ENCODE measurements around the gene CTNNA2. TPM values are rescaled to one million over a fixed set of nuclear protein-coding genes. Genes with fewer than 3 reads are reported as not detected.

The CTNNA2 gene
- total RNA-seq, 6 donors from 2014 or later = not detected

DNA sequence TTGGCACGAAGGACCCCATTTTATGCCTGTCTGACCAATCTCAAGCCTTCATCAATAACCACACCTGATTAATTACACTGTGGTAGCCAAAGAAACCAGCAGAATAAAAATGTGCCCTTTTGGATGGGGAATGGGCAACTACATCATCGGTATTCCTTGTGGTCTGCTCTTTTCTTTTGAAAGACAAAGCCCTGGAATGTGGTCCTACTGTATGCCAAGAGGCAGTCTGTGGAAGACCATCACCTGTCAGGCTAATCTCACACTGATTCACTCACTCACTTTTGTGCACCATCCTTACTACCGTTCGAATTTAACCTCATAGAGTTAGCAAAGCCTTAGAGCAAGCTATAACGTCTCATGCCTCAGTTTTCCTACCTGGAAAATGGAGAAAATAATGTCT lies 1066.9 kb downstream of the CTNNA2 start:
- no peak for DNase-seq
- H3K27ac ChIP-seq = no peak overlapping the region
- H3K9me3 ChIP-seq = no peaks in the 10 kb centered on the region
- WGBS, 2 donors = 76 to 82% methylated on average over 5 of the region's 5 CpGs
- H3K4me3 ChIP-seq = no peak overlapping the region
- no peak for TF ChIP-seq EP300 (IDR thresholded peaks at IDR 0.05)
- no peak for TF ChIP-seq POLR2A (IDR thresholded peaks at IDR 0.05)
- TF ChIP-seq POLR2AphosphoS5 (IDR thresholded peaks at IDR 0.05) = no peak
- TF ChIP-seq CTCF (IDR thresholded peaks at IDR 0.05) = no peak
- H3K4me1 ChIP-seq = no peaks in the 10 kb centered on the region
- ATAC-seq (ENCODE audit: low FRiP score in 2 of 2) = no peak
- H3K27me3 ChIP-seq = no peaks in the 10 kb centered on the region
- H3K36me3 ChIP-seq = no peaks in the 10 kb centered on the region

DNA sequence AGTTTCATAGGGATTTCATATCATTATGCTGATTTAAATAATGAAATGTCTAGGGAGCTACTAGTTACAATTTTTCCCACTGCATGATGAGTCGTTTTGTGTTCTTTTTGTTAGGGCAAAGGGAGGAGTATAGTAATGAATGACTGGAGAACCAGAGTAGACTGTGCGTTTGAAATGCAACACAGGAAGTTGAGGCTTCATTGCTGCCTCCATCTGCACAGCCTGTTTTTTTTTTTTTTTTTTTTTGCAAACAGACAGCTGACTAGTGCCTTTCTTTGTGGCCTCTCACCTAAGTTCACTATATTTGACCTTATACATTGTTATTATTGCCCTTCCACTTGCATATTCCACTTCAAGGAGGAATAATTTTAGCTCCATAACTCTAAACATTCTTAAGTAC lies 1078.4 kb downstream of the CTNNA2 start:
- H3K36me3 ChIP-seq = no peaks in the 10 kb centered on the region
- H3K4me1 ChIP-seq = no peaks in the 10 kb centered on the region
- no peaks in the 10 kb centered on the region for H3K9me3 ChIP-seq
- TF ChIP-seq EP300 (IDR thresholded peaks at IDR 0.05) (no peak), POLR2A (IDR thresholded peaks at IDR 0.05) (no peak)
- DNase-seq (no peak), ATAC-seq (ENCODE audit: low FRiP score in 2 of 2) (no peak)
- WGBS, 2 donors = 46 to 57% methylated on average over 2 of the region's 2 CpGs
- H3K27ac ChIP-seq = no peak overlapping the region
- no peak overlapping the region for H3K4me3 ChIP-seq
- no peaks in the 10 kb centered on the region for H3K27me3 ChIP-seq

- Histone ChIP-seq H3K27ac (no peak overlapping the region), H3K36me3 (no peaks in the 10 kb centered on the region), H3K4me3 (no peak overlapping the region), H3K4me1 (no peaks in the 10 kb centered on the region), H3K9me3 (no peaks in the 10 kb centered on the region), H3K27me3 (no peaks in the 10 kb centered on the region)
- TF ChIP-seq POLR2A (IDR thresholded peaks at IDR 0.05) (no peak), POLR2AphosphoS5 (IDR thresholded peaks at IDR 0.05) (no peak), EP300 (IDR thresholded peaks at IDR 0.05) (no peak), CTCF (IDR thresholded peaks at IDR 0.05) (no peak)
- ATAC-seq (ENCODE audit: low FRiP score in 2 of 2) = no peak
- 79 to 82% methylated on average over 2 of the region's 2 CpGs for WGBS, 2 donors
- DNase-seq = no peak
These were observed 1079.3 kb downstream of the CTNNA2 start for GRCh38 chr2:80592106-80592505.

DNA sequence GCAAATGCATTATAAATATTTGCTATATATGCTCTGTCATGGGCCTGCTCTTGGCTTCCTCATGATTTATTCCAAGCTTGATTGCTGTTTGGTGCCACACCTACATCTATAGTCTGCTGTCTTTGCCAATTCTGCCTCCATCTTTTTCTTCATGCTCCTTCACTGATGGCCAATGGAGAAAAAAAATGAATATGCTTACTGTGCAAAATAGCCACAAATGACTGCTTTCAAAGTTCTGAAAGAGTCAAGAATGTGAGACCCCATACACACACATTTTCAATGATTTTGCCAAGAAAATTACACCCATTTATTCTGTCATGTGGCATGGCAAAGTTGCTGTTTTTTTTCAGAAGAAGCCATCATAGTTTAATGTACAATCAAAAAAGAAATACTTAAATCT lies 1097.3 kb downstream of the CTNNA2 start:
- no peaks in the 10 kb centered on the region for H3K36me3 ChIP-seq
- no peak overlapping the region for H3K27ac ChIP-seq
- no peaks in the 10 kb centered on the region for H3K27me3 ChIP-seq
- H3K4me1 ChIP-seq = no peaks in the 10 kb centered on the region
- H3K4me3 ChIP-seq = no peak overlapping the region
- no peaks in the 10 kb centered on the region for H3K9me3 ChIP-seq
- no peak for TF ChIP-seq POLR2AphosphoS5 (IDR thresholded peaks at IDR 0.05)
- TF ChIP-seq POLR2A (IDR thresholded peaks at IDR 0.05) = no peak
- no peak for TF ChIP-seq CTCF (IDR thresholded peaks at IDR 0.05)
- no peak for TF ChIP-seq EP300 (IDR thresholded peaks at IDR 0.05)
- ATAC-seq (ENCODE audit: low FRiP score in 2 of 2) = no peak
- no peak for DNase-seq

- no peak overlapping the region for H3K27ac ChIP-seq
- H3K36me3 ChIP-seq = no peaks in the 10 kb centered on the region
- 30 to 47% methylated on average over 3 of the region's 3 CpGs for WGBS, 2 donors
- no peaks in the 10 kb centered on the region for H3K27me3 ChIP-seq
- TF ChIP-seq POLR2AphosphoS5 (IDR thresholded peaks at IDR 0.05) (no peak), POLR2A (IDR thresholded peaks at IDR 0.05) (no peak), CTCF (IDR thresholded peaks at IDR 0.05) (no peak), EP300 (IDR thresholded peaks at IDR 0.05) (no peak)
- no peaks in the 10 kb centered on the region for H3K4me1 ChIP-seq
- H3K9me3 ChIP-seq = no peaks in the 10 kb centered on the region
- no peak for ATAC-seq (ENCODE audit: low FRiP score in 2 of 2)
- H3K4me3 ChIP-seq = no peak overlapping the region
- no peak for DNase-seq
These were observed 1108.8 kb downstream of the CTNNA2 start for GRCh38 chr2:80621656-80622055.
